ENCODE data around the gene TOX2. TPM values are rescaled to one million over a fixed set of nuclear protein-coding genes. Genes with fewer than 3 reads are reported as not detected.

The TOX2 gene
- total and polyA plus RNA-seq, 2 of the 8 experiments (the other 6 are each of a cell fraction or from before 2014, with no cell fraction given) = 1.8 to 3.4 TPM

GRCh38 chr20:44039741-44040140, 125.1 kb downstream of the TOX2 start:
- FAIRE-seq (no peak), DNase-seq (ENCODE audit: low read depth in 1 of 2, low spot score in 2 of 2) (no peak)
- Histone ChIP-seq H3K4me2 (ENCODE audit: insufficient read depth in 1 of 2, low read depth in 2 of 2, low read length in 2 of 2) (no peak overlapping the region), H2BK12ac (ENCODE audit: low read depth, low read length) (no peak overlapping the region), H3K23me2 (ENCODE audit: low read depth, low read length) (no peaks in the 10 kb centered on the region), H4K91ac (replicated peaks; ENCODE audit: insufficient read length, low read length) (no peak overlapping the region), H2AK5ac (ENCODE audit: low read depth, low read length) (no peak overlapping the region), H2AFZ (ENCODE audit: low read length) (no peak overlapping the region), H2BK15ac (ENCODE audit: low read length) (no peak overlapping the region), H3K9ac (replicated peaks in 1 of 4; ENCODE audit: extremely low read depth in 1 of 4, low read depth in 3 of 4, low read length in 3 of 4) (no peak overlapping the region), H3K27me3 (replicated peaks in 1 of 4; ENCODE audit: control insufficient read depth in 3 of 4, extremely low read depth in 1 of 4, insufficient read depth in 3 of 4, low read length in 3 of 4) (no peaks in the 10 kb centered on the region; a peak in 1 of 7 replicates), H3K56ac (replicated peaks; ENCODE audit: insufficient read length, low read depth, low read length) (no peak overlapping the region), H4K8ac (ENCODE audit: extremely low read depth, insufficient read depth, low read length) (no peak overlapping the region), H3K27ac (ENCODE audit: low read depth, low read length) (no peak overlapping the region), H2BK120ac (replicated peaks; ENCODE audit: low read depth, low read length) (no peak overlapping the region), H4K20me1 (replicated peaks in 1 of 2; ENCODE audit: control insufficient read depth in 1 of 2, insufficient read depth in 2 of 2, low read length in 2 of 2) (no peaks in the 10 kb centered on the region), H3K23ac (ENCODE audit: insufficient read length) (no peak overlapping the region), H3K14ac (ENCODE audit: insufficient read length) (no peak overlapping the region), H3K9me3 (ENCODE audit: insufficient read depth in 2 of 2, low read depth in 1 of 2, low read length in 1 of 2) (no peaks in the 10 kb centered on the region), H2BK20ac (ENCODE audit: low read length) (no peak overlapping the region), H3K79me1 (ENCODE audit: low read depth, low read length) (no peaks in the 10 kb centered on the region), H3K4me3 (ENCODE audit: extremely low read depth in 1 of 4, insufficient read depth in 2 of 4, low read depth in 3 of 4, low read length in 4 of 4) (no peak overlapping the region), H3K18ac (ENCODE audit: extremely low read depth, low read length) (no peak overlapping the region), H2BK5ac (ENCODE audit: low read depth, low read length) (no peak overlapping the region), H3K79me2 (ENCODE audit: control insufficient read depth in 1 of 2, insufficient read depth in 2 of 2, low read length in 2 of 2) (no peaks in the 10 kb centered on the region), H3K36me3 (ENCODE audit: control insufficient read depth in 2 of 4, insufficient read depth in 4 of 4, low read length in 3 of 4) (no peaks in the 10 kb centered on the region), H4K5ac (ENCODE audit: insufficient read length, low read depth, low read length) (no peak overlapping the region), H3K4me1 (replicated peaks in 1 of 4; ENCODE audit: control insufficient read depth in 3 of 4, insufficient read depth in 4 of 4, low read length in 3 of 4) (no peaks in the 10 kb centered on the region), H3K4ac (replicated peaks; ENCODE audit: insufficient read length, low read depth, low read length) (no peak overlapping the region)
- ChIA-PET CTCF (ENCODE audit: partially characterized antibody) (interaction anchor here (0.9 to 2.4 kb wide), 3 partner anchors 10 to 56 kb away, joined by 3 to 8 read pairs (median 5); no protein-coding TSS in a partner anchor), POLR2A (ENCODE audit: partially characterized antibody) (no interaction called here)
- WGBS, 2 experiments (ENCODE audit: extremely low coverage in 1 of 2, insufficient coverage in 1 of 2, insufficient read length in 1 of 2, insufficient replicate concordance in 2 of 2, low coverage in 1 of 2, low lambda C conversion rate in 2 of 2, missing lambda C conversion rate in 1 of 2) = 75% methylated on average over 6 of the region's 10 CpGs; no CpG with 5 or more reads in 1 of the 2 experiments

Data from H1 (cell line).